Stimulated activated CD4-positive, alpha-beta T cell treated with anti-CD3 and anti-CD28 coated beads, Interleukin-1b, Interleukin-23, amount 100 ng/mL, for 1 hour (primary cell): ENCODE data around the gene NUDT5.
"Not testable (repeated sequence)": the region's sequence is repeated elsewhere in the genome, so short reads cannot be mapped to it uniquely, and the experiment has no call there.

Experiments used
- DNase-seq, 2 donors: peaks; one replicate each; pipeline ENCODE4 v3.0.0-alpha.2; 2020; ENCODE audit warnings: low read depth in 2 of 2

The NUDT5 gene

DNA sequence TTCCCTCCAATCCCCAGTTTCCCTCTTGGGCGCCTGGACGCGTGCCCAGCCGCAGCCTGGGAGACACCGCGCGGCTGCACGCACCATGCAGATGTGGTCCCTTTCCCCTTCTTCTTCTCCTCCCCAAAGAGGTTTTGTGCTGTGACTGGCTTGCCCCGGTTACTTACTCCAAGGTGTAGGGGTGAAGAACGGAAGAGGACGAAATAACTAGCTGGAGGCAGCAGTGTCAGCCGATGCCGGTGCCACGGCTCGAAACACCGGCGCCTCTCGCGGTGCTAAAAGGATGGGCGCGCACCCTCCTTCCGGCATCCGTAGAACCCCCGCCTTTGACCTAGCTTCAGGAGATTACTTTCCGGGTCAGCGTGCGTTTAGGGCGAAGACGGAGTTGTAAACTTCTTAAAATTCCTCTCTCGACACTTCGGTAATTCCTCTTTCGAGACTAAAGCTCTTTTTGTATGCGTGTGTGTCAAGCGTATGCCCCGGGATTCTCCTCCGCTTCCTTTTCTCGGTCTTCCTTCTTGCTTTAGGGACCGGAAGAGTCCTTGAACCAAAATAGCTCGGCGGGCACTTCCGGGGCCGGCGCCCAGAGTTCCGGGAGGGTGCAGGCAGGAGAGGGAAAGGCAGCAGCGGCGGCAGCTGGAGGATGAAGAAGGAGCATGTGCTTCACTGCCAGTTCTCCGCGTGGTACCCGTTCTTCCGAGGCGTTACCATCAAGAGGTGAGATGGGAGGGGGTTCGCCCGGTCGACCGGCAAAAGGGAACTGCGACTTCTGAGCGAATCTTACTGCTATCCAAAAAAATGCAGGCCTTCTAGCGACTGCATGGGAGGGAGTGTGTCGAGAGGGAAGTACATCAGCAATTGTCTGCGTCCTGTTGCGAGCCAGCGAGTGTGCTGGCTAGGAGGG lies at the start of gene NUDT5, which contains the start of gene CDC123:
NUDT5 (minus strand) TSS at position 289 of the 904 bp plus-strand sequence. CDS start 9,600 bp downstream, outside the sequence.
CDC123 (plus strand) TSS at position 586 of the 904 bp plus-strand sequence; CDS start at position 644, 58 bp downstream.
- DNase-seq: peak; percentile 36 to 72

DNA sequence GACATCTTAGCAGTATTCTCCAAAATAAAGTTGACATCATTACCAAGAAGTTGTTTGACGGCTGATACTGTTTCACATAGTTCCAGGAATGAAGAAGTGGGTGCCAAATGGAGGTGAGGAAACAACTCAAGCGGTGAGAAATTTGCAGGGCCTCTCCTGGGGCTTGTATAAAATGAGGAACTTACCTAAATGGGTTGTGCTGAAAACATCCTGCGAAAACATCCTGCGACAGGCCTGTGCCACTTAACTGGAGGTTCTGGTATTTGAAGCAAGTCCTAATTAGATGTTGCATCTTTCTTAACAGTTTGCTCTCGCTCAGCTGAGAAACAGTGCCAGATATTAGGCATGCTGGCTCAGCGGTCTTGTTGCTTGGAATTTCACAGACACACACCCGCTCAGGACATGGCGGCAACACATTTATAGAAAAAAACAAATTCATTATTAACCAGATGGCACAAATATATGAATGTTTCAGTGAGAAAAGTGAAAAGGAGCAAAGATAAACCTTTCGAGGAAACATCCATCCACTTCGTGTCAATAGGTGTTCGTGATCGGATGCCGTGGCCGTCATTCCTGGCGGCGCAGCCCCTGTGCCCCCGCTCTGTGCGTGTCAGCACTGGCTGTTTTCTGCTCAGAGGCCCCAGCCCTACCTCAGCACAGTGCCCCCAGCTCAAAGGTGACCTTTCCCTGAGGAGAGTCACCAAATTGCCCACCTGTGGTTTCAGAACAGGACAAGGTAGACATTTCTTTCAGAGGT lies 48.4 kb upstream of the NUDT5 start:
- no peak for DNase-seq

DNA sequence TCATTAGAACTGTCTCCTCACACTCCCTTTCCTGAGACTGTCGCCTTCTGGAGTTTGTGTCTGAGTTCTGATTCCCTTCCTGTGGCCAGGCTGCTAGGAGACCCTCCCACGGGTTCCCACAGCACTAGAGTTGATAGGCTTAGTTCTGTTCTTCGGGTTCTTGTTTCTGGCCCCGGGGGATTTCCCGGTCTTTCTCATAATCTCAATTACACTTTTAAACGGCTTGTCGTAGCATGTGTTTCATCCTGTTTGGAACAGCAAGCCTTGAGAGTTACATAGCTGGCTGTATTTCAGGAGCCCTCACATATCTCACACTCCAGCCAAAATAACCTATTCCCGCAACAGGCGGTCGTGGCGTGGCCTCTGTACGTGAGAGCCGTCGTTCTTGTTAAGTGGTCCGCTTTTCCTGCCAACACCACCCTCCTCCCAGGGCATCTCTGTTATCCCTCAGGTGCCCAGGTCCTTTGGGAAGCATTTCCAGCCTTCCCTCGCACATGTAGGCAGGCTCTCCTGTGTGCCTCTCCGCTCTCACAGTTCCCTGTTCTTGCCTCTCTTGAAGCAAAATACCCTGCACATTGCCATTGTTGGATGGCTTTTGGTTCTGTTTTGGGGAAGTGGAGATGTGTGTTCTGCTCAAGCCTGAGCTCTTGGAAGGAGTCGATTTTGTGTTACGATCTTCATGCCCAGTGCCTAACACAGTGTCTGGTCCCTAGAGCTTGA lies 46.3 kb upstream of the NUDT5 start:
- no peak for DNase-seq

DNA sequence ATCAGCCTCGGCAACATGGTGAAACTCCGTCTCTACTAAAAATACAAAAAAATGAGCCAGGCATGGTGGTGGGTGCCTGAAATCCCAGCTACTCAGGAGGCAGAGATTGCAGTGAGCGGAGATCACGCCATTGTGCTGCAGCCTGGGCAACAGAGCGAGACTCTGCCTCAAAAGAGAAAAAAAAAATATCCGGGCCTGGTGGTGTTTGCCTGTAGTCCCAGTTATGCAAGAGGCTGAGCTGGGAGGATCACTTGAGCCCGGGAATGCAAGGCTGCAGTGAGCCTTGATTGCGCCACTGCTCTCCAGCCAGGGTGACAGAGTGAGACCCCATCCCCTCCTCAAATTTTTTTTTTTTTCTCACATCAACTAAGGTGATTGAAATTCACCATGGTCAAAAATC lies 43.1 kb upstream of the NUDT5 start:
- DNase-seq: no peak

DNA sequence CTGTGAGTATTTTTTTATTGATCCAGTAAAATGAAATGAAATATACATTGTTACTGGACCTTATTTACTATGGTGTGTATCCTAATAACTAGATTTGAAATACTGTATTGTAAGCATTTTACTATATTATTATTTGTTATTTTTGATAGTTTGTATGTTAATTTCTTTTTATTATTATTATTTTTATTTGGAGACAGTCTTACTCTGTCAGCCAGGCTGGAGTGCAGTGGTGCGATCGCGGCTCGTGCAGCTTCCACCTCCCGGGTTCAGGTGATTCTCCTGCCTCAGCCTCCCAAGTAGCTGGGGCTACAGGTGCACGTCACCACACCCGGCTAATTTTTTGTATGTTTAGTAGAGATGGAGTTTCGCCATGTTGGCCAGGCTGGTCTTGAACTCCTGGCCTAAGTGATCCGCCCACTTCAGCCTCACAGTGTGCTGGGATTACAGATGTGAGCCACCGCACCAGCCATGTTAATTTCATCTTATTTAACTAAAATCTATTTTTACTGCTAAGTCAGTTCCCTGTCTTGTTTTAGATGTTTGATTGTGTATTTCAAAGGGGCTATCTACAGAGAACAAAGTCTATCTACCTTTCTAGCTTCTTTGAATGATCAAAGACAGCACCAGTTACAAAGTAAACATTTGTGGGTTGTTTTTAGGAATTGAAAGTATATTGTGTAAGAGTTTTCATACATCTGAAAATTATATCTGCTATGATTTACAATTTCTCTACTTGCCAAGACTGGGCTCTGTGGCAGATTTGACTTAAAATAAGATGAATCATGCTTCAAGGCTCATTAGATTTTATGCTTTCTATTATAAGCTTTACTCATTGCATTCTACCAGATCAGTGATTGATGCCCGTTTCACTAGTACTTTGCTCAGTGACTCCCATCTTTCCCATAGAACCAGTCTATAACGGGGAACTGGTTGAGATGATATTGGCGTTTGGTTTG lies 41.9 kb upstream of the NUDT5 start:
- DNase-seq: no peak

DNA sequence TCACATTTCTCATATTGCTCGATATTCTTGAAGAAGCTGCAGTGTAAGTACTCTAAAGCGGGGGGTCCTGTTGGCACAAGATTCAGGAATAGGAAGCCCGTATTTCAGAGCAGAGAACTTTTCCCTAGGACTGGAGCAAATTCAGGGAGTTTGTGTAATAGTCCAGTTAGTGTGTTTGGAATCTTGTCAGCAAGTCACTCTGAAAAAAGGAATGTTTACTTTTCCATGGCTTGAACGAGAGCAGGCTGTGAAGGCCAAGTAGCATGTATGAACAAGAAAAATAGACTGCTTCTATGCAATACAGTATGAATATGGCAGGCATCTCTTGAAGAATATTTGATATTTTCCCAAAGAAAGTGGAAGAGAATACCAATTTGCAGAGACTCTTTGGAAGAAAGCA lies 40.1 kb upstream of the NUDT5 start:
- no peak for DNase-seq

DNA sequence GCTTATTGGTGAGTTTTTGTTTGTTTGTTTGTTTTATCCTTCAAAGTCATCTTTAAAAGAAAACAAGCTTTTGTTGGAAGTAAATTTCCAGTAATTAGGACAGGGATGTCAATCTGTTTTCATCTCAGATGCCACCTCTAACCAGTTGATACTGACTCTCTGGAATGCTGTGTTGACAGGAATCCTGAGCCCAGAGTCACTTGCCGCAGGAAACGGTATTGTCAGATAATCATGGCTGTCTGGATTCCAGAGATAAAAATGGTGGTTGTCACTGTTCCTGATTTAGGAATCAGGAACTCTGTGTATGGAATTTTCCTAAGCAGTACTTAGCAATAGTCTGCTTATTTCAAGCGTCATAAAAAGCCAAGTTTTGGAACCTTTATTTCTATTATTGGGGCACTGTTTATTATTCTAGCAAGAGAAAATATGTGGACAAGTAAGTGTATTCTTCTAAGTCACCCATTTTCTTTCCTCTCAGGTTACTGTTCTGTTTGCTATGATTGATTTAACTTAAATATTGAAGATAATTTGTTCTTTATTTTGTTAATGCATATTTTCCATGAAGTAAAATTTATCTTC lies 39.5 kb upstream of the NUDT5 start:
- DNase-seq: no peak

DNA sequence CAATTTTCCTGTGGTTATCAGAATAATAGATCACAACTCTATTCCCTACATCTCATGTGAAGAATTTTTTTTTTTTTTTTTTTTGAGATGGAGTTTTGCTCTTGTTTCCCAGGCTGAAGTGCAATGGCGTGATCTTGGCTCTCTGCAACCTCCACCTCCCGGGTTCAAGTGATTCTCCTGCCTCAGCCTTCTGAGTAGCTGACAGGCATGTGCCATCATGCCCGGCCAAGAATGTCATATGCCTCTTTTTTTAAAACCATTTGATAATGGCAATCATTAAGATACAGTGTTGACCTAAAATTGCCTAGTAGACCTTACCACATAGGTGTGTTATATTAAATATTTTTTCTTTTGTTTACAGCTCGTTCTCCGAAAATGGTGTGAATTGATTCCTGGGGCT lies 39.0 kb upstream of the NUDT5 start:
- not testable (repeated sequence) for DNase-seq

DNA sequence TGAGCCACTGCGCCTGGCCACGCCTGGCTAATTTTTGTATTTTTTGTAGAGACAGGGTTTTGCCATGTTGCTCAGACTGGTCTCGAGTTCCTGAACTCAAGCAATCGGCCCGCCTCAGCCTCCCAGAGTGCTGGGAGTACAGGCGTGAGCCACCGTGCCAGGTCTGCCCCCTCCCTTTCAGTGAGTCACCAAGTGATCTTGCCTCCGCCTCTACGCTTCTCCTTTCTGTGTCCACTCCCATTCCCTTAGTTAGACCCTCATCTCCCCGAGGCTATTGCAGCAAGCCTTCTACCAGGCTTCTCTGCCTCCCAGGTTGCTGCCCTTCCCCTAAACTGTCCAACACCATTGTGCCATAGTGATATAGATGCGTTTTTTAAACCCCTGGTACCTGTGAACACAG lies 33.2 kb upstream of the NUDT5 start:
- DNase-seq: no peak

DNA sequence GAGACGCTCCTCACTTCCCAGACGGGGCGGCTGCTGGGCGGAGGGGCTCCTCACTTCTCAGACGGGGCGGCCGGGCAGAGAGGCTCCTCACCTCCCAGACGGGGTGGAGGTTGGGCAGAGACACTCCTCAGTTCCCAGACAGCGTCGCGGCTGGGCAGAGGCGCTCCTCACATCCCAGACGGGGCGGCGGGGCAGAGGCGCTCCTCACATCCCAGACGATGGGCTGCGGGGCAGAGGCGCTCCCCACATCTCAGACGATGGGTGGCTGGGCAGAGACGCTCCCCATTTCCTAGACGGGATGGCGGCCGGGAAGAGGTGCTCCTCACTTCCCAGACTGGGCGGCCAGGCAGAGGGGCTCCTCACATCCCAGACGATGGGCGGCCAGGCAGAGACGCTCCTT lies 30.7 kb upstream of the NUDT5 start:
- not testable (repeated sequence) for DNase-seq

DNA sequence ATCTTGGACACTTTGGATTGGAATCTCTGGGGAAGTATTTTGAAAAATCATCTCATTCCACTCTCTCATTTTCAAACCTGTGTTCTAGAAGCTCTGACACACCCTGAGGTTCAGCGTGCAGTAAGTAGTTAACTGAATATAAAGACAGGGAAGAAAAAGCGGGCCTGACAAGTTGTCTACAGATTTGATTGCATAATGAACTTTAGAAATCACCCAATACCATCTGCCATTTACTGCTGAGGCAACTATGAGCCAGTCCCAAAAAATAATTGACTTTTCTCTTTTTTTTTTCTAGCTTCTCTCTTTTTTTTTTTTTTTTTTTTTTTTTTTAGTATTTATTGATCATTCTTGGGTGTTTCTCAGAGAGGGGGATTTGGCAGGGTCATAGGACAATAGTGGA lies 29.8 kb upstream of the NUDT5 start:
- no peak for DNase-seq

DNA sequence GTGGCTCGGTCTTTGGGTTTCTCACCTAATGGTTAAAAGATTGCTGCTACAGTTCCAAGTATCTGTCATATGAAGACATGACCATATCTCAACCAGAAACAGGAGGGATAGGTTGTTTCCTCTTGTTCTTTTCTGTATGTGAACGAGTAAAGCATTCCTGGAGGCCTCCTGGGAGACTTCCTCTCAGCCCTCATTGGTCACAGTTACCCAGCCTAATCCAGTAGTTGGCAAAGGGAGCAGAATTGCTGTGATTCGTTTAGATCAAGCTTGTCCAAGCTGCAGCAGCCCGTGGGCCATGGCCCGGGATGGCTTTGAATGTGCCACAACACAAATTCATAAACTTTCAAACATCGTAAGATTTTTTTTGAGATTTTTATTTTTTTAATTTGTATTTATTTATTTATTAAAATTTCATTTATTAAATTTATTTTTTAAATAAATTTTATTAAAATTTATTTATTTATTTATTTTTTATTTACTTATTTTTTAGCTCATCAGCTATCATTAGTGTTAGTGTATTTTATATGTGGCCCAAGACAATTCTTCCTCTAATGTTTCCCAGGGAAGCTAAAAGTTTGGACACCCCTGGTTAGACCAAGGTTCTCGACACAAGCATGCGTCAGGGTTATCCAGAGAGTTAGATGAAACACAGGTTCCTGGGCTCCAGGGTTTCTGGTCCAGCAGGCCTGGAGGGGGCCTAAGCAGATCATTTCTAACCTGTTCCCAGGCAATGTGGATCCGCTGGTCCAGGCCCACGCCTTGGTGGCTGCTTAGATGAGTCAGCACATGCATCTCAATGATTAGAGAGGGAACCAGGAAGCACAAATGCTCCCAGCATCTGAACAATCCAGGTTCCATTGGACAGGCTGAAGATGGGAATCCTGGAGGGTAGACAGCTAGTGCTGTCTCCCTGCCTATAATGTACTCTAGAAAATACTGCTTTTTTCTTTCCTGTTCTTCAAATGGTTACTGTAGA lies 25.9 kb upstream of the NUDT5 start:
- DNase-seq: no peak

DNA sequence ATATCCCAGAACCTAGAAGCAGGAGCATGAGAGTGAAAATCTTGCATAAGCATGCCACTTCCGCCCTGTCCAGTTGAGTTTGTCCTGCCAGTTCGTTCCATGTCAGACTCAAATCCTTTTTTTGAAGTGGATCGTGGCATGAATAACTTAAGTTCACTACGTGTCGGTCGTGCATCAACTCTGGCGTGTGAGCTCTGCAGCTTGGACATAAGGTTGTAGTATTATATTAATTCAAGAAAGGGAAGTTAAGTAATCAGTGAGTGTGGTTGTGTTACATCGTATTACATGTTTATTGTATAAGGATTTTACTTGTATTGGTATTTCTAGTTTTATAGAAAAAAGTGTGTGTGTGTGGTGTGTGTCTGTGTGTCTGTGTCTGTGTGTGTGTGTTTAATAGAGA lies 23.3 kb upstream of the NUDT5 start:
- DNase-seq: no peak

DNA sequence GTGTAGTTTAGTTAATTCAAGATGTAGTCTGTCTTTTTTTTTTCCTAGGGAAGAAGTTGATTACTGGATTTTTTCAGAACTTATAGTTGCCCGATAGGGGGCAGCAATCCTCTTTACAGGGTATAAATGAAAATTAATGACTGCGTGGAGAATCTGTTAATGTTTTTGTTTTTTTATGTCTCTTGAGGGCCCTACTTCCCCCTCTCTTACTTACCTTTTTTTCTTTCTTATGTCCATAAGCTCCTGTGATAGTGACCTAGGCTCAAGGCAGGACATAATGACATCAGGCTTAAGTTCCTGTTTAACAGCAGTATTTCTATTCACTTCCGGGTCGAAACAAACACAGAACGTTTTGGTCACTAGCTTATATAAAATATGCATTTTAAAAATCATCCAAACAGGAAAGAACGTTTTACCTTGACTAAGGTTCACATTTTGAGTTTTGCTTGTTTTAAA lies 19.1 kb upstream of the NUDT5 start:
- DNase-seq: no peak

DNA sequence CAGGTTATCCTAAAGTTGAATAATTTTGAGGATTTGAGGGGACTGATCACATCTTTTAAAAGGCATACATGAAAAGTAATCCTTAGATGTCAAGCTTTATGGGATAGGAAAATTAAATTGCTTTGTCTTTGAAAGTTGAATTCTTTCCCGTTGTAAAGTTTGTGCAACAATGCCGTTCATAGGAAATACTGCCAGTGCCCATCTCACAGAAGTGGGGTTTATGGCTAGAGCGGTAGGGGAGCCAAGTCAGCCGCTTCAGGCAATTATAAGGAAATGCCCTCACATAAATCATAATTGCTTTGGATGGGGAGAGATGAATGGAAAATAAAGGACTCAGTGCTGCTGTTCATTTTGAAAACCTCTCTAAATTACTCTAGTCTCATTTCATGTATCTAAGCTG lies 18.4 kb upstream of the NUDT5 start:
- no peak for DNase-seq

DNA sequence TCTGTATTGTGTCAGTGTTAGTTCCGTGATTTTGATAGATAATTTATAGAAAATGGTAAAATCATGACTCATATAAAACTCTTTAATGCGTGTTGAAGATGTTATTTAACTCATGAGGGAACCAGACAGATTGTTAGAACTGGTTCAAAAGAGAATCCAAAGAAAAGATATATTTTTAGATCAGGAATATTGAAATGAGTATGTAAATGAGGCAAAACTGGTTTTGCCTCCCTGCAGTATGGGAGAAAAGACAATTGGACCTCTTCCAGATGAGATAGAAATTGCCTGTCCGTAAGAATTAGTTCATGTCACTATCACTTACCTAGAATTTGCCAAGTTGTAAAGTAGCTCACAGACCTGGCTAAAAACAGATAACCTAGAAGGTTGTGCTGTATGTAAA lies 17.9 kb upstream of the NUDT5 start:
- no peak for DNase-seq

DNA sequence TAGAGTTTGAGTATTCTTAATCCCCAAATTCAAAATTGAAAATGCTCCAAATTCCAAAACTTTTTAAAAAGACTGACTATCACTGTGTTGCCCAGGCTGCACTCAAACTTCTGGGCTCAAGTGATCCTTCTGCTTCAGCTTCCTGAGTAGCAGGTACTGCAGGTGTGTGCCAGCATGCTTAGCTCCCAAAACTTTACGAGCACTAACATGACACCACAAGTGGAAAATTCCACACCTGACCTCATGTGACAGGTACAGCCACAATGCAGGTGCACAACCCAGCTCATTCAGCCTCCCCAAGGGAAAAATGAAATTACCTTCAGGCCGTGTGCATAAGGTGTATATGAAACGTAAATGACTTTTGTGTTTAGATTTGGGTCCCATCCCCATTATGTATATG lies 16.8 kb upstream of the NUDT5 start:
- no peak for DNase-seq

DNA sequence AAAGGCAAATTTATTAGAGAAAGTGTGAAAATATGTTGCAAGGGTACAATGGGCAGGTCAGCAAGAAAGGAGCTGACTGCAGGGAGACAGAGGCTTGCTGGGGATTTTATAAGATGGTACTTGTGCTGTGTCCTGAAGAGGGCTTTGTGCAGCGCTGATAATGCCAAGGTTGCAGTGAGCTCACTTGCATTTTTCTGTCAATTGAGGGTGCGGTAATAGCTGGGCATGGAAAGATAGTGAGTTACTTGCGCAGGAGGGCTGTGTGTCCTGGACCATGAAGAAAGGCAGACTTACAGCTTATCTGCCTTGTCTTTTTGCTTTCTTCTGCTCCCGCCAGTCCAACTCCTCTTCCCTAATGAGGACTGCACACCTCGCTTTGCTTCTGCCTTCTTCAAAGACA lies 12.8 kb upstream of the NUDT5 start:
- DNase-seq: no peak

DNA sequence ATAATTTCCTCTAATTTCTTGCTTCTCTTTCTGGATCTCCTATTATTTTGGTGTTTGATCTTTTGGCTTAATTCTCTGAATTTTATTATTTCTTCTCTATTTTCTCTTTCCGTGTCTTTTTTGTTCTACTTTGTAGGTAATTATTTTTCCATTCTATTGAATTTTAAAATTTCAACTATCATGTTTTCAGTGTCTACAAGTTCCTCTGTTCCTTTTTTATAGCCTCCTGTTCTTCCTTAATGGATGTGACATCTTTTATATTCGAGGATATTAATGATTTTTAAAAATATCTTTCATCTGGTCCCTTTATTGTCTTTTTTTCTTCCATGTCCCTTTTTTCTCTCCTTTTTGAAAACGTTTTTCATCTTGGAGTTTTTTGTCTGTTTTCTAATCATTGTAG lies 11.4 kb upstream of the NUDT5 start:
- no peak for DNase-seq
